22Rv1 (cell line): ENCODE results near the gene CREB5.

Source experiments
- ZFX ChIP-seq: fragments of 450-650 bp; IDR thresholded peaks from 2 replicates; pipeline ENCODE4 v1.6.1; 2017; ENCODE audit warnings: antibody characterized with exemption, borderline replicate concordance
- TF ChIP-seq, protein P1 (sequence below): fragments of 450-650 bp; IDR thresholded peaks from 2 replicates; pipeline ENCODE4 v1.5.1; 2017; ENCODE audit warnings: mild to moderate bottlenecking

DNA sequence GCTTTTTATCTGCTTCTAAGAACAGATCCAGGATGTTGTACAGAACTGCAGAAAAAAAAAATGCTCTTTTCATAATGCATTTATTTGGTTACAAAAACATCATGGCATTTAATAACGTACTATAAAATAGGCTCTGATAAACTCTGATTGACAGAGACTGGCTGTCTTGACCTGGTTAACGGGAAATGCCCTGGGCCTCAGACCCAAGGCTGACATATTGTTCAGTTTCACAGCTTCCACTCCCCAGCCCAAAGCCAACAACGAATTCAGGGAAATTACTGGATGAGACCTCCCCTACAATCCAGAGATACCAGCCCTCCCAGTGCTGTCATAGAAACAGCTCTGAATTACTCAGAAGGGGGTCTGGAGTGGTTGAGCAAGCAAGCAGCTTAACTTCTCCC is 260.1 kb downstream of the CREB5 start:
- TF ChIP-seq, protein P1, sequence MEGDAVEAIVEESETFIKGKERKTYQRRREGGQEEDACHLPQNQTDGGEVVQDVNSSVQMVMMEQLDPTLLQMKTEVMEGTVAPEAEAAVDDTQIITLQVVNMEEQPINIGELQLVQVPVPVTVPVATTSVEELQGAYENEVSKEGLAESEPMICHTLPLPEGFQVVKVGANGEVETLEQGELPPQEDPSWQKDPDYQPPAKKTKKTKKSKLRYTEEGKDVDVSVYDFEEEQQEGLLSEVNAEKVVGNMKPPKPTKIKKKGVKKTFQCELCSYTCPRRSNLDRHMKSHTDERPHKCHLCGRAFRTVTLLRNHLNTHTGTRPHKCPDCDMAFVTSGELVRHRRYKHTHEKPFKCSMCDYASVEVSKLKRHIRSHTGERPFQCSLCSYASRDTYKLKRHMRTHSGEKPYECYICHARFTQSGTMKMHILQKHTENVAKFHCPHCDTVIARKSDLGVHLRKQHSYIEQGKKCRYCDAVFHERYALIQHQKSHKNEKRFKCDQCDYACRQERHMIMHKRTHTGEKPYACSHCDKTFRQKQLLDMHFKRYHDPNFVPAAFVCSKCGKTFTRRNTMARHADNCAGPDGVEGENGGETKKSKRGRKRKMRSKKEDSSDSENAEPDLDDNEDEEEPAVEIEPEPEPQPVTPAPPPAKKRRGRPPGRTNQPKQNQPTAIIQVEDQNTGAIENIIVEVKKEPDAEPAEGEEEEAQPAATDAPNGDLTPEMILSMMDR, result no peak
- TF ChIP-seq ZFX, result no peak
